ENCODE measurements around the gene ZMYND11. TPM values are rescaled to one million over a fixed set of nuclear protein-coding genes. Genes with fewer than 3 reads are reported as not detected.

Gene ZMYND11
- polyA plus RNA-seq, 3 donors = 7.0 to 11.8 (median 8.8) TPM

- H3K4me1 ChIP-seq (ENCODE audit: control insufficient read depth in 1 of 2, insufficient read depth in 2 of 2, low read length in 2 of 2) = no peaks in the 10 kb centered on the region
- H4K20me1 ChIP-seq (ENCODE audit: insufficient read depth, low read length) = no peaks in the 10 kb centered on the region
- no peak overlapping the region for H3K4me2 ChIP-seq (replicated peaks; ENCODE audit: extremely low read depth, low read length, poor library complexity, severe bottlenecking)
- peaks cover under 1 to 2% (median 1%) of the 10 kb centered on the region in 3 donors for H3K27me3 Mint-ChIP-seq (ENCODE audit: low read depth in 3 of 3)
- H3K79me2 ChIP-seq (ENCODE audit: insufficient read depth, low read length) = no peaks in the 10 kb centered on the region
- H3K27me3 ChIP-seq (ENCODE audit: control insufficient read depth in 2 of 2, insufficient read depth in 2 of 2, low read length in 2 of 2) = no peaks in the 10 kb centered on the region
- WGBS (ENCODE audit: insufficient coverage) = 93% methylated on average over 4 of the region's 4 CpGs
- H3K27ac ChIP-seq (ENCODE audit: low read depth in 1 of 2, low read length in 2 of 2) = no peak overlapping the region
- peaks cover 6 to 30% (median 22%) of the 10 kb centered on the region in 7 donors for H3K9me3 Mint-ChIP-seq
- intact Hi-C loops (cut with micrococcal nuclease) = no loop called here
- H3K36me3 Mint-ChIP-seq = no peaks in the 10 kb centered on the region
- H3K27ac Mint-ChIP-seq = no peak overlapping the region
- no peak overlapping the region for H3K9ac ChIP-seq (ENCODE audit: insufficient read depth, low read length, poor library complexity, severe bottlenecking)
- no peak overlapping the region for H2AFZ ChIP-seq (ENCODE audit: insufficient read depth, low read depth, low read length, poor library complexity, severe bottlenecking)
- DNase-seq = no peak
- no peaks in the 10 kb centered on the region for H3K36me3 ChIP-seq (replicated peaks in 1 of 2; ENCODE audit: control insufficient read depth in 1 of 2, insufficient read depth in 2 of 2, low read length in 2 of 2)
- peaks cover 9 to 22% of the 10 kb centered on the region in 2 donors for H3K9me3 ChIP-seq (replicated peaks in 1 of 2; ENCODE audit: control insufficient read depth in 1 of 2, insufficient read depth in 1 of 2, low read length in 2 of 2)
- H3K4me3 Mint-ChIP-seq = no peak overlapping the region
- H3K4me1 Mint-ChIP-seq = no peaks in the 10 kb centered on the region
- H3K4me3 ChIP-seq (replicated peaks in 1 of 3; ENCODE audit: low read depth in 2 of 3, low read length in 3 of 3) = no peak overlapping the region
- TF ChIP-seq CTCF (IDR thresholded peaks at IDR 0.05) = no peak
Observed at GRCh38 chr10:104416-104815, 30.8 kb upstream of the ZMYND11 start.

GRCh38 chr10:104862-105565 lies 30.2 kb upstream of the ZMYND11 start:
- Histone ChIP-seq H3K36me3 (replicated peaks in 1 of 2; ENCODE audit: control insufficient read depth in 1 of 2, insufficient read depth in 2 of 2, low read length in 2 of 2) (no peaks in the 10 kb centered on the region), H3K4me1 (ENCODE audit: control insufficient read depth in 1 of 2, insufficient read depth in 2 of 2, low read length in 2 of 2) (no peaks in the 10 kb centered on the region), H3K9me3 (replicated peaks in 1 of 2; ENCODE audit: control insufficient read depth in 1 of 2, insufficient read depth in 1 of 2, low read length in 2 of 2) (peaks cover 9 to 22% of the 10 kb centered on the region in 2 donors), H3K27me3 (ENCODE audit: control insufficient read depth in 2 of 2, insufficient read depth in 2 of 2, low read length in 2 of 2) (no peaks in the 10 kb centered on the region), H2AFZ (ENCODE audit: insufficient read depth, low read depth, low read length, poor library complexity, severe bottlenecking) (no peak overlapping the region), H3K4me2 (replicated peaks; ENCODE audit: extremely low read depth, low read length, poor library complexity, severe bottlenecking) (no peak overlapping the region), H4K20me1 (ENCODE audit: insufficient read depth, low read length) (no peaks in the 10 kb centered on the region), H3K27ac (ENCODE audit: low read depth in 1 of 2, low read length in 2 of 2) (no peak overlapping the region), H3K79me2 (ENCODE audit: insufficient read depth, low read length) (no peaks in the 10 kb centered on the region), H3K4me3 (replicated peaks in 1 of 3; ENCODE audit: low read depth in 2 of 3, low read length in 3 of 3) (no peak overlapping the region), H3K9ac (ENCODE audit: insufficient read depth, low read length, poor library complexity, severe bottlenecking) (no peak overlapping the region)
- no peak for DNase-seq
- Mint-ChIP-seq H3K4me1 (no peaks in the 10 kb centered on the region), H3K27me3 (ENCODE audit: low read depth in 3 of 3) (peaks cover 1 to 2% (median 2%) of the 10 kb centered on the region in 3 donors), H3K36me3 (no peaks in the 10 kb centered on the region), H3K9me3 (peaks cover 6 to 28% (median 16%) of the 10 kb centered on the region in 7 donors), H3K27ac (no peak overlapping the region), H3K4me3 (no peak overlapping the region)
- TF ChIP-seq CTCF (IDR thresholded peaks at IDR 0.05) = no peak
- WGBS (ENCODE audit: insufficient coverage) = 92% methylated on average over 6 of the region's 16 CpGs
- intact Hi-C loops (cut with micrococcal nuclease) = no loop called here
